K562 (cell line): ENCODE results near the gene STAB2.

Experiments used
- BRD4 ChIP-seq: fragments of 200-600 bp; sonication (generic); IDR thresholded peaks from 2 replicates; pipeline ENCODE4 v1.6.1; 2017; ENCODE audit warnings: inconsistent platforms
- BRF1 ChIP-seq: IDR thresholded peaks from 3 replicates; pipeline ENCODE4 v1.6.1; 2011; ENCODE audit warnings: borderline replicate concordance, mild to moderate bottlenecking; ENCODE audit not compliant: insufficient read length; ENCODE audit errors: extremely low read depth
- SNRNP70 ChIP-seq: fragments of 200-400 bp; formaldehyde crosslinking; optimal IDR thresholded peaks from 2 replicates; pipeline ENCODE3; 2017; ENCODE audit warnings: low read depth, low read length
- TF ChIP-seq, protein P1 (sequence below), 3 experiments: IDR thresholded peaks in 2 of 3; conservative IDR thresholded peaks in 1 of 3; 2 replicates each; pipeline ENCODE4 v1.5.1; 2011 to 2012; ENCODE audit warnings: low read length in 3 of 3, mild to moderate bottlenecking in 3 of 3, control low read depth in 2 of 3, improper control_type of control experiment in 1 of 3, inconsistent platforms in 1 of 3, low read depth in 1 of 3, mixed read lengths in 1 of 3, moderate library complexity in 1 of 3; ENCODE audit not compliant: insufficient read depth in 2 of 3

DNA sequence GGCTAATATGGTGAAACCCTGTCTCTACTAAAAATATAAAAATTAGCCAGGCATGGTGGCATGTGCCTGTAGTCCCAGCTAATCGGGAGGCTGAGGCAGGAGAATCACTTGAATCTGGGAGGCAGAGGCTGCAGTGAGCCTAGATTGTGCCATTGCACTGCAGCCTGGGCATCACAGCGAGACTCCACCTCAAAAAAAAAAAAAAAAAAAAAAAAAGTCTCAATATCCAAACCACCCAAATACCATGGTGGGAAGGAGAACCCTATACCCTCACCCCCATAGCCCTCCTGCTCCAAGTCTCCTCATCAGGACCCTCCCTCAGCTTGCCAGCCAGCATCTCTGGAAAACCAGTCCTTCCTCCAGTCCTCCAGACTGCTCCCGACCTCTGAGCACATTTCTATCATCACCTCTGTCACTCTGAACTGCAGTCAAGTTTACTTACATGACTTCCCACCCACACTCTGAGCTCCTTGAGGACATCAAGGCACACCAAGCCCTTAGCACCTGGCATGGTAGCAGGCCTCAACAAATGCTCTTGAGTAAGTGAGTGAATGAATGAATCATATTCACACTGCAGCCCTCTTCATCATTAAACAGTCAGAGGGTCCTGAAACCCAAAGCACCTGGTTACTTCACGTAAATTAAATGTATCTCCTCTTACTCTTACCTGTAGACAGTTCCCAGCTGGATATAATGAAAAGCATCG is 218.7 kb downstream of the STAB2 start:
- TF ChIP-seq BRF1 (no peak), SNRNP70 (no peak), BRD4 (no peak)
- TF ChIP-seq, protein P1, sequence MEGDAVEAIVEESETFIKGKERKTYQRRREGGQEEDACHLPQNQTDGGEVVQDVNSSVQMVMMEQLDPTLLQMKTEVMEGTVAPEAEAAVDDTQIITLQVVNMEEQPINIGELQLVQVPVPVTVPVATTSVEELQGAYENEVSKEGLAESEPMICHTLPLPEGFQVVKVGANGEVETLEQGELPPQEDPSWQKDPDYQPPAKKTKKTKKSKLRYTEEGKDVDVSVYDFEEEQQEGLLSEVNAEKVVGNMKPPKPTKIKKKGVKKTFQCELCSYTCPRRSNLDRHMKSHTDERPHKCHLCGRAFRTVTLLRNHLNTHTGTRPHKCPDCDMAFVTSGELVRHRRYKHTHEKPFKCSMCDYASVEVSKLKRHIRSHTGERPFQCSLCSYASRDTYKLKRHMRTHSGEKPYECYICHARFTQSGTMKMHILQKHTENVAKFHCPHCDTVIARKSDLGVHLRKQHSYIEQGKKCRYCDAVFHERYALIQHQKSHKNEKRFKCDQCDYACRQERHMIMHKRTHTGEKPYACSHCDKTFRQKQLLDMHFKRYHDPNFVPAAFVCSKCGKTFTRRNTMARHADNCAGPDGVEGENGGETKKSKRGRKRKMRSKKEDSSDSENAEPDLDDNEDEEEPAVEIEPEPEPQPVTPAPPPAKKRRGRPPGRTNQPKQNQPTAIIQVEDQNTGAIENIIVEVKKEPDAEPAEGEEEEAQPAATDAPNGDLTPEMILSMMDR (IDR thresholded peaks at IDR 0.05 in 2 of 3, conservative IDR thresholded peaks at IDR 0.05 in 1 of 3; ENCODE audit: insufficient read depth in 2 of 3, low read depth in 1 of 3, low read length in 3 of 3) = no peak
